Liver (tissue), 3 donors: ENCODE results near the gene CMTM2.

Experiments
- EGR1 ChIP-seq, 2 donors: IDR thresholded peaks; 2 replicates each; pipeline ENCODE4 v1.6.1; 2016 to 2018; ENCODE audit warnings: antibody characterized with exemption in 2 of 2, low read depth in 2 of 2
- GABPA ChIP-seq, 2 donors: IDR thresholded peaks in 1 of 2; conservative IDR thresholded peaks in 1 of 2; 2 replicates each; pipeline ENCODE4 v1.6.1; 2016; ENCODE audit warnings: antibody characterized with exemption in 2 of 2, mild to moderate bottlenecking in 1 of 2, moderate library complexity in 1 of 2
- HNF4A ChIP-seq, 2 donors: conservative IDR thresholded peaks; 2 replicates each; pipeline ENCODE4 v1.6.1; 2016; ENCODE audit warnings: antibody characterized with exemption in 2 of 2, mild to moderate bottlenecking in 2 of 2
- HNF4G ChIP-seq: IDR thresholded peaks from 2 replicates; pipeline ENCODE4 v1.6.1; 2016; ENCODE audit warnings: antibody characterized with exemption
- JUND ChIP-seq, 2 donors: IDR thresholded peaks; 2 replicates each; pipeline ENCODE4 v1.6.1; 2016; ENCODE audit warnings: antibody characterized with exemption in 2 of 2
- RAD21 ChIP-seq, 2 donors: IDR thresholded peaks; 2 replicates each; pipeline ENCODE4 v1.6.1; 2016; ENCODE audit warnings: antibody characterized with exemption in 2 of 2, mild to moderate bottlenecking in 2 of 2
- SP1 ChIP-seq: IDR thresholded peaks from 2 replicates; pipeline ENCODE4 v1.6.1; 2018; ENCODE audit warnings: antibody characterized with exemption, mild to moderate bottlenecking
- TAF1 ChIP-seq: conservative IDR thresholded peaks from 2 replicates; pipeline ENCODE4 v1.6.1; 2016; ENCODE audit warnings: antibody characterized with exemption, mild to moderate bottlenecking
- YY1 ChIP-seq: IDR thresholded peaks from 2 replicates; pipeline ENCODE4 v1.6.1; 2016; ENCODE audit warnings: antibody characterized with exemption, mild to moderate bottlenecking
- TF ChIP-seq, protein P1 (sequence below): IDR thresholded peaks from 2 replicates; pipeline ENCODE4 v1.6.1; 2016; ENCODE audit warnings: antibody characterized with exemption, mild to moderate bottlenecking
- TF ChIP-seq, protein P2 (sequence below): fragments of 150-350 bp; IDR thresholded peaks from 2 replicates; pipeline ENCODE4 v1.5.1; 2017; ENCODE audit warnings: improper control_type of control experiment, low read depth, low read length; ENCODE audit not compliant: missing input control
- TF ChIP-seq, protein P3 (sequence below): IDR thresholded peaks from 2 replicates; pipeline ENCODE4 v1.6.1; 2016; ENCODE audit warnings: antibody characterized with exemption
- TF ChIP-seq, protein P4 (sequence below): IDR thresholded peaks from 2 replicates; pipeline ENCODE4 v1.6.1; 2016; ENCODE audit warnings: antibody characterized with exemption
- donor health status: healthy.
- donor health status: healthy.

DNA sequence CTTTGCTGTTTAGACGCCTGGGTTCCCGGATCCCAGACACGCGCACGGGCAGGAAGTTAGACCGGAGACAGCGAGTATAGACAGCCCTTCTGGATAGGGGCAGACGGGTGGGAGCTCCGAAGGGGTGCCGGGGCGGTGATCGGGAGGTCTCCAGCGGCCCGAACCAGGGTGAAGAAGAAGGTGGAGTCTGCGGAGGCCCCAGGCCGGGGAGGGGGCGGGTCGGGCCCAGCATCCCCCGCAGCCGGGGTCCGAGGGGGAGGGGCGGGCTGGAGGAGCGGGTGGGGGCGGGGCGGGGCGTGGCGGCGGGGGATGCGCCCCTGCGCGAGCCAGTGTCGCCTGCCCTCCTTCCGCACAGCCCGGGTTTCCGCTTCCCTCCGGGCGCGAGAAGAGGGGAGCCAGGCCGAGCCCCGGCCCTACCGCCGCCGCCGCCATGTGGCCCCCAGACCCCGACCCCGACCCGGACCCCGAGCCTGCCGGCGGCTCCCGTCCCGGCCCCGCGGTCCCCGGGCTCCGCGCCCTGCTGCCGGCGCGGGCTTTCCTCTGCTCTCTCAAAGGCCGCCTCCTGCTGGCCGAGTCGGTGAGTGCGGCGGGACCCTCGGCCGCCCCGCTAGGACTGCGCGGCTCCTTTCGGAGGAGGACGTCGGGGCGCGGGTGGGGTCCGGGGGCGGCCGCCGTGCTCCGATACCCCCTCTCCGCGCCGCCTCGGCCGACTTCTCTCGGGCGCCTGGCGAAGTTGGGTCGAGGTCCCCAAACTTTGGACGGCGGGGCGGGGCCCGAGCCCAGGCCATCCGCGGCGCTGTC is 25.3 kb downstream of the CMTM2 start, which contains the start of gene CMTM3:
- TF ChIP-seq, protein P1, sequence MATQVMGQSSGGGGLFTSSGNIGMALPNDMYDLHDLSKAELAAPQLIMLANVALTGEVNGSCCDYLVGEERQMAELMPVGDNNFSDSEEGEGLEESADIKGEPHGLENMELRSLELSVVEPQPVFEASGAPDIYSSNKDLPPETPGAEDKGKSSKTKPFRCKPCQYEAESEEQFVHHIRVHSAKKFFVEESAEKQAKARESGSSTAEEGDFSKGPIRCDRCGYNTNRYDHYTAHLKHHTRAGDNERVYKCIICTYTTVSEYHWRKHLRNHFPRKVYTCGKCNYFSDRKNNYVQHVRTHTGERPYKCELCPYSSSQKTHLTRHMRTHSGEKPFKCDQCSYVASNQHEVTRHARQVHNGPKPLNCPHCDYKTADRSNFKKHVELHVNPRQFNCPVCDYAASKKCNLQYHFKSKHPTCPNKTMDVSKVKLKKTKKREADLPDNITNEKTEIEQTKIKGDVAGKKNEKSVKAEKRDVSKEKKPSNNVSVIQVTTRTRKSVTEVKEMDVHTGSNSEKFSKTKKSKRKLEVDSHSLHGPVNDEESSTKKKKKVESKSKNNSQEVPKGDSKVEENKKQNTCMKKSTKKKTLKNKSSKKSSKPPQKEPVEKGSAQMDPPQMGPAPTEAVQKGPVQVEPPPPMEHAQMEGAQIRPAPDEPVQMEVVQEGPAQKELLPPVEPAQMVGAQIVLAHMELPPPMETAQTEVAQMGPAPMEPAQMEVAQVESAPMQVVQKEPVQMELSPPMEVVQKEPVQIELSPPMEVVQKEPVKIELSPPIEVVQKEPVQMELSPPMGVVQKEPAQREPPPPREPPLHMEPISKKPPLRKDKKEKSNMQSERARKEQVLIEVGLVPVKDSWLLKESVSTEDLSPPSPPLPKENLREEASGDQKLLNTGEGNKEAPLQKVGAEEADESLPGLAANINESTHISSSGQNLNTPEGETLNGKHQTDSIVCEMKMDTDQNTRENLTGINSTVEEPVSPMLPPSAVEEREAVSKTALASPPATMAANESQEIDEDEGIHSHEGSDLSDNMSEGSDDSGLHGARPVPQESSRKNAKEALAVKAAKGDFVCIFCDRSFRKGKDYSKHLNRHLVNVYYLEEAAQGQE = no peak
- TF ChIP-seq RAD21 (IDR thresholded peaks at IDR 0.05) (peak; percentile 32 to 69), GABPA (IDR thresholded peaks at IDR 0.05 in 1 of 2, conservative IDR thresholded peaks at IDR 0.05 in 1 of 2) (no peak), SP1 (no peak), TAF1 (no peak), YY1 (no peak), HNF4A (conservative IDR thresholded peaks at IDR 0.05) (no peak), JUND (IDR thresholded peaks at IDR 0.05) (no peak), HNF4G (no peak), EGR1 (IDR thresholded peaks at IDR 0.05; ENCODE audit: low read depth in 2 of 2) (no peak)
- TF ChIP-seq, protein P2, sequence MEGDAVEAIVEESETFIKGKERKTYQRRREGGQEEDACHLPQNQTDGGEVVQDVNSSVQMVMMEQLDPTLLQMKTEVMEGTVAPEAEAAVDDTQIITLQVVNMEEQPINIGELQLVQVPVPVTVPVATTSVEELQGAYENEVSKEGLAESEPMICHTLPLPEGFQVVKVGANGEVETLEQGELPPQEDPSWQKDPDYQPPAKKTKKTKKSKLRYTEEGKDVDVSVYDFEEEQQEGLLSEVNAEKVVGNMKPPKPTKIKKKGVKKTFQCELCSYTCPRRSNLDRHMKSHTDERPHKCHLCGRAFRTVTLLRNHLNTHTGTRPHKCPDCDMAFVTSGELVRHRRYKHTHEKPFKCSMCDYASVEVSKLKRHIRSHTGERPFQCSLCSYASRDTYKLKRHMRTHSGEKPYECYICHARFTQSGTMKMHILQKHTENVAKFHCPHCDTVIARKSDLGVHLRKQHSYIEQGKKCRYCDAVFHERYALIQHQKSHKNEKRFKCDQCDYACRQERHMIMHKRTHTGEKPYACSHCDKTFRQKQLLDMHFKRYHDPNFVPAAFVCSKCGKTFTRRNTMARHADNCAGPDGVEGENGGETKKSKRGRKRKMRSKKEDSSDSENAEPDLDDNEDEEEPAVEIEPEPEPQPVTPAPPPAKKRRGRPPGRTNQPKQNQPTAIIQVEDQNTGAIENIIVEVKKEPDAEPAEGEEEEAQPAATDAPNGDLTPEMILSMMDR = peak; percentile 50
- TF ChIP-seq, protein P3, sequence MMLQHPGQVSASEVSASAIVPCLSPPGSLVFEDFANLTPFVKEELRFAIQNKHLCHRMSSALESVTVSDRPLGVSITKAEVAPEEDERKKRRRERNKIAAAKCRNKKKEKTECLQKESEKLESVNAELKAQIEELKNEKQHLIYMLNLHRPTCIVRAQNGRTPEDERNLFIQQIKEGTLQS = no peak
- TF ChIP-seq, protein P4, sequence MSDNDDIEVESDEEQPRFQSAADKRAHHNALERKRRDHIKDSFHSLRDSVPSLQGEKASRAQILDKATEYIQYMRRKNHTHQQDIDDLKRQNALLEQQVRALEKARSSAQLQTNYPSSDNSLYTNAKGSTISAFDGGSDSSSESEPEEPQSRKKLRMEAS = no peak
